GM10847 (cell line): ENCODE measurements around the gene PLCB4.

Experiments
- POLR2A ChIP-seq: IDR thresholded peaks from 2 replicates; pipeline ENCODE4 v1.6.1; 2011; ENCODE audit not compliant: insufficient read length; ENCODE audit errors: extremely low read depth

Gene PLCB4

DNA sequence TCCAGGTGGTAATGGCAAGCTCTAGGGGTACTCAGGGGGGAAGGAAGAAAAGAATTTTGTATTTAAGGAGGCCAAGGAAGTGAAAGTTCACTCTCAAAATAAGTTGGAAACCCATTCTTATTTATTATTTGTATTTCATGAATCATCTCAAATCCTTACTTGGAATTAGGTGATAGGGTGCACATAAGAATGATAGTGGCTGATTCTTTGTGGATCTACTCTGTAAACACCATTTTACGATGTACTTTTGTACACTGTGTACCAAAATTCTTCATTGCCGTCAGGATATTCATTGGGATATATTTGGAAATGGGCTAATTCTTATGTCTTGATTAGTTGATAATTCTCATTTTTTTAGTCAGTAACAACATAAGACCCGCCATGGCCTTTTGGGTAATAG is 266.0 kb downstream of the PLCB4 start:
- TF ChIP-seq POLR2A = no peak

DNA sequence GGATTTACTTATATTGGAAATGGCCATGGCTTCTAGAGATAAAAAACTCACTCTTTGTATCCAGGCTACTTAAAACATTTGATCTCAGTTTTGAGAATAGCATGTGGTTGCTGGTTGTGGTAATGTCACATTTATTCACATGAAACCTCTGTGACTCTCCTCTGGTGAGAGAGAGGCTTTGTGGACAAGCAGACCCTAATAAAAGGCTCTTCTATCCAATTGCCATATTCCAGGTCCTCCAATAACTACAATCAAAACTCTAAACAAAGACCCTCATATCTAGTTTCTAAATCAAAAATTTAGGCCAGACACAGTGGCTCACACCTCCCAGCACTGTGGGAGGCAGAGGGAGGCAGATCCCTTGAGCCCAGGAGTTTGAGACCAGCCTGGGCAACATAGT is 269.2 kb downstream of the PLCB4 start:
- TF ChIP-seq POLR2A = no peak

DNA sequence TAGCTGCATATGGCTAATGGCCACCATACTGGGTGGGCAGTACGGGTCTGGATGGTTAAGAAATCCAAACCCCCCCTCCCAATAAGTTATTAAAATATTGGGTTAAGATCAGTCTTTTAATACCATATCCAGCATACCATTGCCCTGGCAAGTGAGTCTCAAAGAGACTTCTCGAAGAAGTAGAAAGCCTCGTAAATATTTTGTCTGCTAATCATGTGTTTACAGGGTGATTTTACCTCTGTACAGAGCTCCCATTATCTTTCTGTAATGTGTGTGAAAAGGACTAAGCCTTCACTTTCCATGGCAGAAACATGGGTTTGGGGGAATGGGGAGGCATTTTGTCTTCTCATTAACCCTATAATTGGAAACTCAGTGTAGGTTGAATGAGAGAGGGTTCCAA is 270.8 kb downstream of the PLCB4 start:
- no peak for TF ChIP-seq POLR2A

GRCh38 chr20:9342651-9343050 is 273.8 kb downstream of the PLCB4 start:
- no peak for TF ChIP-seq POLR2A

DNA sequence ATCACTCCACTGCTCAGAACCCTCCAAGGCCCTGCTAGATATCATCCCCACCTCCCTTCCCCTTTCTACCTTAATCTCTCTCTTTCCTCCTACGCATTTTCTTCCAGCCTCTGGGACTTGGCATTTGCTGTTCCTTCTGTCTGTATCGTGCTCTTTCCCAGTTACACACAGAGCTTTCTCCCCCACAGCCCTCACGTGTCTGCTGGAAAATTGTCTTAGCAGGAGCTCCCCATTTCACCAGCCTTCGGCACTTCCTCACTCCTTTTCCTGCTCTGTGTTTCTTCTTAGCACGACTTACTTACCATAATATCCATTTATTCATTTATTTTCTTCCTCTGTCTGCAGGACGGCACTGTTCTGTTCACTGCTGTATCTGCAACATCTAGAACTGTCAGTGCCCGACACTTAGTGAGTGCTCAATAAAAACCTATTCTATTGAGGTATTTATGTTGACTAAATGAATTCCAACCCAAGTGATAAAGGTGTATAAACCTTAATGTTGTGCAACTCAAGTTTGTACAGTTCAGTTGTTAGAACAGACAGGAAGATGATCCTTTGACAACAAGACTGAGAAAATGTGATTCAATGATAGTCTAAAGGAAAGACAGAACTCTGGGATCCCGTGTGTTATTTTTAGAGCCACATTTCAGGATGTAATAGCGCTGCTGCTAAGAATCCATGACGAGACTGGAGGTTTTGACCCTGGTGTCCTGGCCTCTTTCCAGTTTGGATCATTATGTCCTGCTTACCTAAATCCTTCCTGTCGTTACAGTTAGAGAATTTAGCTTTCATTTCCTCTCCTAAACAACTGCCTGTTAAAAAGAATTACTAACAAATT is 275.4 kb downstream of the PLCB4 start:
- no peak for TF ChIP-seq POLR2A

- TF ChIP-seq POLR2A = no peak
Observed at GRCh38 chr20:9348316-9348715, 279.4 kb downstream of the PLCB4 start.

GRCh38 chr20:9348747-9349146 is 279.9 kb downstream of the PLCB4 start:
- TF ChIP-seq POLR2A = no peak

- no peak for TF ChIP-seq POLR2A
Observed at GRCh38 chr20:9349249-9349648, 280.4 kb downstream of the PLCB4 start.

DNA sequence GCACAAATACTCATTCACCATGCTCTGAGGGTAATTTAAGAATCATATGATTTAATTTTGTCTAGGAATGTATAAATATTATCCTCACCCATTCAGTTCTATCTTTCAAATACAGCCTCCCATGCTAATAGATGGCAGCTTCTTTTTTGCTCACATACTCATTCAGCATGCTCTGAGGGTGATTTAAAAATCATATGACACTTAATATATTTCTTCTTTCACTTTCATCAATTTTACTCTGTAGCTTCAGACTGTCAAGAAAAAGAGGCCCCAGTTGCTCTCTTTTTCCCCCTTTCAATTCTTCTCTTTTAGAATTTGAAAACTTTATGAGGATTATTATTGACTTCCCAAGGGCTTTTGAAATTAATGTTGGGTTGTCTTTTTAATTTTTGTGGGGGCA is 283.9 kb downstream of the PLCB4 start:
- no peak for TF ChIP-seq POLR2A

GRCh38 chr20:9353180-9353915 is 284.5 kb downstream of the PLCB4 start:
- TF ChIP-seq POLR2A = no peak

GRCh38 chr20:9353916-9354276 is 285.0 kb downstream of the PLCB4 start:
- no peak for TF ChIP-seq POLR2A

GRCh38 chr20:9354579-9354978 is 285.7 kb downstream of the PLCB4 start:
- no peak for TF ChIP-seq POLR2A

- TF ChIP-seq POLR2A = no peak
Observed at GRCh38 chr20:9358001-9358400, 289.1 kb downstream of the PLCB4 start.

- TF ChIP-seq POLR2A = no peak
Observed at GRCh38 chr20:9359561-9360308, 290.8 kb downstream of the PLCB4 start.

DNA sequence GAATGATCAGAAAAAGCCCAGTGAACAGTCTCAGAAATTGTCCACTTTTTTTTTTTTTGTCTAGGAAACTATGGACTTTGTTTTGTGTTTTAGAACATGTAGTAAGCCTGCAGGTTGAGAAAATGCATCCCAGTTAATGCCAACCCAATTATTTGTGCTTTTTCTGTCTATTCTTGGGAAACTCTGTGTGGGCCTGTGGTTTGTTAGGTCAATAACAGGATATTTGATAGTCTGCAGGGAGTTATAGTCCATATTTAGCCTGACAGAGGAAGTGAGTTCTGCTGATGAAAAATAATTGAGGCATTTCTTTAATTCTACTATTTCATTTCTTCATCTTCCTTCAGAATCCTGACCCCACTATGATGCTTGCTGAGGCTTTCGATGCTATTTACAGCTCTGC is 291.5 kb downstream of the PLCB4 start:
- TF ChIP-seq POLR2A = no peak

DNA sequence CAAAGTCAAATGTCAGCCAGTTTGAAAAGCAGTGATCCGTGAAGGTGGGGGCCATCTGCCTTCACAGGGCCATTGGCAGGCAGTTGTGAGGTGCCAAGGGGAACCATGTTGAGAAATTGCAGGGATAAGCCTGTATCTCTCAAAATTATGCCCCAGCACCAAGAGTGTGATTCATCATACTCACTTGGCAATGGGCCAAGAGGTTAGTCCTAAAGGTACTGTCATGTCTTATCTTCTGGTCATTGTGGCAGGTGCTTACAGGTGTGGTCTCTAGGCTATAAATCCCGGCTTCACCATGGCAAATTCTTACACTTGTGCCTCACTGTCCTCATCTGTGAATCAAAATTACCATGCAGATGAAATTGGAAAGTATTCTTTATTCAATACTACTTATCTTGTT is 294.8 kb downstream of the PLCB4 start:
- TF ChIP-seq POLR2A = no peak
